Subcutaneous abdominal adipose tissue (tissue), 5 donors: ENCODE results near the gene UBLCP1.
A peak's percentile ranks its signal among the peaks of the same experiment; 100 is the strongest.

Source experiments
- H3K27ac ChIP-seq: one replicate; pipeline ENCODE4 v1.7.0; 2013; ENCODE audit warnings: low read depth, mild to moderate bottlenecking, inconsistent platforms, low read length, moderate library complexity
- H3K27me3 ChIP-seq, 5 donors: one replicate each; pipeline ENCODE4 v1.7.0; 2013; ENCODE audit warnings: low read length in 5 of 5, inconsistent platforms in 1 of 5; ENCODE audit not compliant: control insufficient read depth in 5 of 5, insufficient read depth in 4 of 5
- H3K36me3 ChIP-seq, 5 donors: one replicate each; pipeline ENCODE4 v1.7.0; 2013; ENCODE audit warnings: low read length in 5 of 5; ENCODE audit not compliant: control insufficient read depth in 5 of 5, insufficient read depth in 5 of 5
- H3K4me1 ChIP-seq, 5 donors: one replicate each; pipeline ENCODE4 v1.7.0; 2013; ENCODE audit warnings: low read length in 5 of 5, mild to moderate bottlenecking in 3 of 5, moderate library complexity in 1 of 5; ENCODE audit not compliant: control insufficient read depth in 5 of 5, insufficient read depth in 5 of 5
- H3K4me3 ChIP-seq, 5 donors: one replicate each; pipeline ENCODE4 v1.7.0; 2013; ENCODE audit warnings: low read length in 5 of 5, low read depth in 1 of 5
- H3K9ac ChIP-seq, 5 donors: one replicate each; pipeline ENCODE4 v1.7.0; 2013; ENCODE audit warnings: low read length in 5 of 5, mild to moderate bottlenecking in 4 of 5, moderate library complexity in 3 of 5
- H3K9me3 ChIP-seq, 5 donors: one replicate each; pipeline ENCODE4 v1.7.0; 2013; ENCODE audit warnings: low read length in 5 of 5; ENCODE audit not compliant: control insufficient read depth in 5 of 5
- donor health status: healthy.
- donor health status: healthy.
- donor health status: healthy.
- donor health status: healthy.
- donor health status: healthy.

Gene UBLCP1

GRCh38 chr5:159304961-159305595 is 42.0 kb downstream of the UBLCP1 start:
- Histone ChIP-seq H3K36me3 (no peaks in the 10 kb centered on the region), H3K9me3 (peaks cover 5 to 16% (median 15%) of the 10 kb centered on the region in 5 donors), H3K4me3 (no peak overlapping the region), H3K27ac (no peak overlapping the region), H3K27me3 (peaks cover 2 to 7% (median 3%) of the 10 kb centered on the region in 5 donors), H3K9ac (no peak overlapping the region), H3K4me1 (peaks cover 0 to 5% (median 0%) of the 10 kb centered on the region in 5 donors)

GRCh38 chr5:159309689-159310433 is 46.8 kb downstream of the UBLCP1 start:
- H3K27ac ChIP-seq = no peak overlapping the region

GRCh38 chr5:159310511-159310910 is 47.4 kb downstream of the UBLCP1 start:
- Histone ChIP-seq H3K9ac (no peak overlapping the region), H3K27me3 (peaks cover 17 to 30% (median 22%) of the 10 kb centered on the region in 5 donors), H3K27ac (no peak overlapping the region), H3K36me3 (no peaks in the 10 kb centered on the region), H3K4me1 (peaks cover 0 to 10% (median 4%) of the 10 kb centered on the region in 5 donors), H3K9me3 (no peaks in the 10 kb centered on the region), H3K4me3 (peak overlapping the region in 1 of 5 donors; percentile 2)

More at GRCh38 chr5:159309689-159310433, 46.8 kb downstream of the UBLCP1 start:
- H3K36me3 ChIP-seq = no peaks in the 10 kb centered on the region
- peaks cover 17 to 33% (median 22%) of the 10 kb centered on the region in 5 donors for H3K27me3 ChIP-seq
- H3K9me3 ChIP-seq = no peaks in the 10 kb centered on the region
- H3K4me1 ChIP-seq = peaks cover 0 to 10% (median 4%) of the 10 kb centered on the region in 5 donors
- H3K9ac ChIP-seq = no peak overlapping the region
- H3K4me3 ChIP-seq = no peak overlapping the region

GRCh38 chr5:159311063-159311462 is 48.0 kb downstream of the UBLCP1 start:
- Histone ChIP-seq H3K9ac (no peak overlapping the region), H3K4me1 (peaks cover 0 to 10% (median 4%) of the 10 kb centered on the region in 5 donors), H3K9me3 (no peaks in the 10 kb centered on the region), H3K27ac (no peak overlapping the region), H3K4me3 (no peak overlapping the region), H3K27me3 (peaks cover 17 to 30% (median 22%) of the 10 kb centered on the region in 5 donors), H3K36me3 (no peaks in the 10 kb centered on the region)

- no peaks in the 10 kb centered on the region for H3K36me3 ChIP-seq
Measured at GRCh38 chr5:159313197-159313596, 50.1 kb downstream of the UBLCP1 start.

GRCh38 chr5:159316519-159317383 is 53.7 kb downstream of the UBLCP1 start:
- no peaks in the 10 kb centered on the region for H3K4me1 ChIP-seq
- no peaks in the 10 kb centered on the region for H3K9me3 ChIP-seq
- H3K4me3 ChIP-seq = no peak overlapping the region
- no peak overlapping the region for H3K9ac ChIP-seq
- no peak overlapping the region for H3K27ac ChIP-seq
- peaks cover 4 to 9% (median 6%) of the 10 kb centered on the region in 5 donors for H3K27me3 ChIP-seq
- no peaks in the 10 kb centered on the region for H3K36me3 ChIP-seq

More at GRCh38 chr5:159313197-159313596, 50.1 kb downstream of the UBLCP1 start:
- H3K27ac ChIP-seq = no peak overlapping the region
- H3K27me3 ChIP-seq = peaks cover 17 to 28% (median 22%) of the 10 kb centered on the region in 5 donors
- peaks cover 0 to 10% (median 4%) of the 10 kb centered on the region in 5 donors for H3K4me1 ChIP-seq
- no peak overlapping the region for H3K4me3 ChIP-seq
- H3K9ac ChIP-seq = no peak overlapping the region
- no peaks in the 10 kb centered on the region for H3K9me3 ChIP-seq

GRCh38 chr5:159317849-159318248 is 54.8 kb downstream of the UBLCP1 start:
- Histone ChIP-seq H3K36me3 (no peaks in the 10 kb centered on the region), H3K4me1 (no peaks in the 10 kb centered on the region), H3K9ac (no peak overlapping the region), H3K9me3 (no peaks in the 10 kb centered on the region), H3K27ac (no peak overlapping the region), H3K27me3 (peaks cover 0 to 4% (median 2%) of the 10 kb centered on the region in 5 donors), H3K4me3 (no peak overlapping the region)

- no peak overlapping the region for H3K27ac ChIP-seq
- H3K4me3 ChIP-seq = no peak overlapping the region
- no peaks in the 10 kb centered on the region for H3K9me3 ChIP-seq
- no peak overlapping the region for H3K9ac ChIP-seq
- H3K4me1 ChIP-seq = no peaks in the 10 kb centered on the region
- peaks cover 0 to 6% (median 0%) of the 10 kb centered on the region in 5 donors for H3K27me3 ChIP-seq
- no peaks in the 10 kb centered on the region for H3K36me3 ChIP-seq
Measured at GRCh38 chr5:159318448-159318847, 55.4 kb downstream of the UBLCP1 start.

- no peak overlapping the region for H3K27ac ChIP-seq
- H3K9ac ChIP-seq = no peak overlapping the region
- no peaks in the 10 kb centered on the region for H3K4me1 ChIP-seq
- H3K36me3 ChIP-seq = no peaks in the 10 kb centered on the region
- peaks cover 0 to 2% (median 0%) of the 10 kb centered on the region in 5 donors for H3K27me3 ChIP-seq
- no peaks in the 10 kb centered on the region for H3K9me3 ChIP-seq
- H3K4me3 ChIP-seq = no peak overlapping the region
Measured at GRCh38 chr5:159319363-159319762, 56.3 kb downstream of the UBLCP1 start.
